SU-DHL-6 (cell line): Measurements from ENCODE around the gene CCDC188.

Source experiments
- EZH2phosphoT487 ChIP-seq: fragments of 200-600 bp; sonication (generic), shearing (Covaris generic); conservative IDR thresholded peaks from 2 replicates; pipeline ENCODE4 v1.6.1; 2018; ENCODE audit warnings: mild to moderate bottlenecking, antibody characterized with exemption, low read length, moderate library complexity, mixed read lengths
- TF ChIP-seq, protein P1 (sequence below): fragments of 200-600 bp; sonication (generic); IDR thresholded peaks from one replicate; pipeline ENCODE4 v1.5.1; 2017; ENCODE audit warnings: antibody characterized with exemption, mild to moderate bottlenecking, low read length, moderate library complexity; ENCODE audit not compliant: insufficient read depth, poor library complexity, severe bottlenecking

DNA sequence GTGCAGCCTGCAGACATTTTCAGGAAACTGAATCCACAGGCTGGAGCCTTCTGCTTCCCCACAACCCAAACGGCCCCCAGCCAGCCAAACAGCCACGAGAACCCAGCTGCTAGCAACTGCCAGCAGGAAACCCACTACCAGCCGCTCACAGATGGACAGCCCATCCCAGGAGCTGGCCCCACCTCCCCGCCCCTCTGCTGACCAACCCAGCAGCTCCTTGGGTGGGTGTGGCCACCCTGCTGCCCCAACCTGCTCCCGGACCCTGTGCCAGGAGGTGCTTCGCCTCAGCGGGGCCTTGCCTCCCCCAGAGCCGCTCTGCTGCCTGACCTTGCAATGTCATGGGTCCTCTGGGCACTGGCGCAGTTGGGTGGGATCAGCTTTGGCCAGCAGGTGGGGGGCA is 8.2 kb upstream of the CCDC188 start:
- TF ChIP-seq, protein P1, sequence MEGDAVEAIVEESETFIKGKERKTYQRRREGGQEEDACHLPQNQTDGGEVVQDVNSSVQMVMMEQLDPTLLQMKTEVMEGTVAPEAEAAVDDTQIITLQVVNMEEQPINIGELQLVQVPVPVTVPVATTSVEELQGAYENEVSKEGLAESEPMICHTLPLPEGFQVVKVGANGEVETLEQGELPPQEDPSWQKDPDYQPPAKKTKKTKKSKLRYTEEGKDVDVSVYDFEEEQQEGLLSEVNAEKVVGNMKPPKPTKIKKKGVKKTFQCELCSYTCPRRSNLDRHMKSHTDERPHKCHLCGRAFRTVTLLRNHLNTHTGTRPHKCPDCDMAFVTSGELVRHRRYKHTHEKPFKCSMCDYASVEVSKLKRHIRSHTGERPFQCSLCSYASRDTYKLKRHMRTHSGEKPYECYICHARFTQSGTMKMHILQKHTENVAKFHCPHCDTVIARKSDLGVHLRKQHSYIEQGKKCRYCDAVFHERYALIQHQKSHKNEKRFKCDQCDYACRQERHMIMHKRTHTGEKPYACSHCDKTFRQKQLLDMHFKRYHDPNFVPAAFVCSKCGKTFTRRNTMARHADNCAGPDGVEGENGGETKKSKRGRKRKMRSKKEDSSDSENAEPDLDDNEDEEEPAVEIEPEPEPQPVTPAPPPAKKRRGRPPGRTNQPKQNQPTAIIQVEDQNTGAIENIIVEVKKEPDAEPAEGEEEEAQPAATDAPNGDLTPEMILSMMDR = no peak
- TF ChIP-seq EZH2phosphoT487 = no peak
